GM18526 (cell line): ENCODE data around the gene PAK5.

Experiments
- POLR2A ChIP-seq: IDR thresholded peaks from 3 replicates; pipeline ENCODE4 v1.6.1; 2011; ENCODE audit not compliant: insufficient read length; ENCODE audit errors: extremely low read depth

The PAK5 gene

GRCh38 chr20:9741996-9742395 lies 96.9 kb downstream of the PAK5 start:
- TF ChIP-seq POLR2A: no peak

GRCh38 chr20:9740486-9740885 lies 98.4 kb downstream of the PAK5 start:
- no peak for TF ChIP-seq POLR2A

- no peak for TF ChIP-seq POLR2A
Measured at GRCh38 chr20:9739991-9740390, 98.9 kb downstream of the PAK5 start.

- no peak for TF ChIP-seq POLR2A
Measured at GRCh38 chr20:9736373-9736772, 102.5 kb downstream of the PAK5 start.

GRCh38 chr20:9723501-9724202 lies 115.2 kb downstream of the PAK5 start:
- TF ChIP-seq POLR2A: no peak

GRCh38 chr20:9711872-9712271 lies 127.0 kb downstream of the PAK5 start:
- TF ChIP-seq POLR2A: no peak

- TF ChIP-seq POLR2A: no peak
Measured at GRCh38 chr20:9710685-9711084, 128.2 kb downstream of the PAK5 start.

- TF ChIP-seq POLR2A: no peak
Measured at GRCh38 chr20:9705722-9706476, 133.0 kb downstream of the PAK5 start.

GRCh38 chr20:9699181-9699580 lies 139.7 kb downstream of the PAK5 start:
- no peak for TF ChIP-seq POLR2A

GRCh38 chr20:9689041-9689440 lies 149.8 kb downstream of the PAK5 start:
- no peak for TF ChIP-seq POLR2A

GRCh38 chr20:9686866-9687265 lies 152.0 kb downstream of the PAK5 start:
- no peak for TF ChIP-seq POLR2A

- no peak for TF ChIP-seq POLR2A
Measured at GRCh38 chr20:9686455-9686854, 152.4 kb downstream of the PAK5 start.

- TF ChIP-seq POLR2A: no peak
Measured at GRCh38 chr20:9686001-9686400, 152.9 kb downstream of the PAK5 start.

GRCh38 chr20:9685011-9685410 lies 153.9 kb downstream of the PAK5 start:
- TF ChIP-seq POLR2A: no peak

GRCh38 chr20:9677100-9677623 lies 161.7 kb downstream of the PAK5 start:
- no peak for TF ChIP-seq POLR2A

GRCh38 chr20:9672981-9673380 lies 165.9 kb downstream of the PAK5 start:
- TF ChIP-seq POLR2A: no peak
